H9 (cell line): ENCODE measurements around the gene RAP1GDS1. TPM values are rescaled to one million over a fixed set of nuclear protein-coding genes. Genes with fewer than 3 reads are reported as not detected.

ENCODE experiments used
- DNase-seq: peaks from one replicate; pipeline ENCODE4 v3.0.0-alpha.2; 2017
- H2AFZ ChIP-seq: one replicate; pipeline ENCODE4 v1.6.1; 2013; ENCODE audit warnings: mild to moderate bottlenecking, low read length, control low read depth, moderate library complexity
- H2AK5ac ChIP-seq: 2 replicates; pipeline ENCODE4 v1.6.1; 2013; ENCODE audit warnings: low read length, control low read depth, mixed read lengths; ENCODE audit not compliant: insufficient read length
- H2BK120ac ChIP-seq: one replicate; pipeline ENCODE4 v1.6.1; 2013; ENCODE audit warnings: low read depth, mild to moderate bottlenecking, low read length, control low read depth, inconsistent platforms; ENCODE audit not compliant: poor library complexity, severe bottlenecking
- H2BK12ac ChIP-seq: 2 replicates; pipeline ENCODE4 v1.6.1; 2013; ENCODE audit warnings: low read length, control low read depth, mixed read lengths, low read depth; ENCODE audit not compliant: insufficient read length
- H2BK15ac ChIP-seq: 2 replicates; pipeline ENCODE4 v1.6.1; 2013; ENCODE audit warnings: low read depth, low read length, control low read depth
- H2BK20ac ChIP-seq: one replicate; pipeline ENCODE4 v1.6.1; 2013; ENCODE audit warnings: low read depth, mild to moderate bottlenecking, low read length, control low read depth, inconsistent platforms; ENCODE audit not compliant: poor library complexity, severe bottlenecking
- H2BK5ac ChIP-seq: 2 replicates; pipeline ENCODE4 v1.6.1; 2013; ENCODE audit warnings: low read length, control low read depth, mixed read lengths; ENCODE audit not compliant: insufficient read length
- H3K14ac ChIP-seq: 2 replicates; pipeline ENCODE4 v1.6.1; 2013; ENCODE audit warnings: low read length, control low read depth; ENCODE audit not compliant: insufficient read depth
- H3K18ac ChIP-seq: 2 replicates; pipeline ENCODE4 v1.6.1; 2013; ENCODE audit warnings: low read depth, mild to moderate bottlenecking, mixed read lengths, low read length, control low read depth; ENCODE audit not compliant: insufficient read length
- H3K23ac ChIP-seq: 2 replicates; pipeline ENCODE4 v1.6.1; 2013; ENCODE audit warnings: low read length, control low read depth, mixed read lengths, low read depth; ENCODE audit not compliant: insufficient read length
- H3K23me2 ChIP-seq: 2 replicates; pipeline ENCODE4 v1.6.1; 2013; ENCODE audit warnings: low read depth, mild to moderate bottlenecking, mixed read lengths, low read length, control low read depth; ENCODE audit not compliant: insufficient read length, poor library complexity, severe bottlenecking
- H3K27ac ChIP-seq: 2 replicates; pipeline ENCODE4 v1.5.1; 2013; ENCODE audit warnings: low read length, control low read depth, mixed read lengths, low read depth; ENCODE audit not compliant: insufficient read length
- H3K27me3 ChIP-seq: 2 replicates; pipeline ENCODE4 v1.6.1; 2013; ENCODE audit warnings: low read length, control low read depth, inconsistent platforms; ENCODE audit not compliant: insufficient read depth
- H3K4ac ChIP-seq: 2 replicates; pipeline ENCODE4 v1.6.1; 2013; ENCODE audit warnings: low read depth, mild to moderate bottlenecking, control low read depth, inconsistent platforms, low read length, moderate library complexity
- H3K4me1 ChIP-seq: 2 replicates; pipeline ENCODE4 v1.6.1; 2013; ENCODE audit warnings: low read length, control low read depth, inconsistent platforms; ENCODE audit not compliant: insufficient read depth
- H3K4me2 ChIP-seq: 2 replicates; pipeline ENCODE4 v1.6.1; 2013; ENCODE audit warnings: low read length, control low read depth, mixed read lengths; ENCODE audit not compliant: insufficient read length, insufficient read depth
- H3K56ac ChIP-seq: 2 replicates; pipeline ENCODE4 v1.6.1; 2013; ENCODE audit warnings: low read depth, mild to moderate bottlenecking, mixed read lengths, low read length, control low read depth; ENCODE audit not compliant: insufficient read length
- H3K79me1 ChIP-seq: 2 replicates; pipeline ENCODE4 v1.6.1; 2013; ENCODE audit warnings: low read depth, mild to moderate bottlenecking, moderate library complexity, low read length, control low read depth, inconsistent platforms; ENCODE audit not compliant: insufficient read depth, poor library complexity, severe bottlenecking
- H3K79me2 ChIP-seq: 2 replicates; pipeline ENCODE4 v1.6.1; 2013; ENCODE audit warnings: low read length, control low read depth, inconsistent platforms; ENCODE audit not compliant: insufficient read depth
- H3K9ac ChIP-seq: 2 replicates; pipeline ENCODE4 v1.6.1; 2013; ENCODE audit warnings: low read length, control low read depth, mixed read lengths; ENCODE audit not compliant: insufficient read length; ENCODE audit errors: extremely low read depth
- H3K9me3 ChIP-seq: one replicate; pipeline ENCODE4 v1.6.1; 2013; ENCODE audit warnings: low read depth, low read length, inconsistent platforms; ENCODE audit not compliant: control insufficient read depth
- H3T11ph ChIP-seq: one replicate; pipeline ENCODE4 v1.6.1; 2013; ENCODE audit warnings: mild to moderate bottlenecking, low read length, control low read depth, inconsistent platforms
- H4K20me1 ChIP-seq: one replicate; pipeline ENCODE4 v1.6.1; 2013; ENCODE audit not compliant: control insufficient read depth, insufficient read length, insufficient read depth
- H4K5ac ChIP-seq: 2 replicates; pipeline ENCODE4 v1.6.1; 2013; ENCODE audit warnings: low read depth, mild to moderate bottlenecking, mixed read lengths, low read length, control low read depth; ENCODE audit not compliant: insufficient read length
- H4K8ac ChIP-seq: replicated peaks from 2 replicates; pipeline ENCODE4 v1.6.1; 2013; ENCODE audit warnings: low read length, control low read depth, mixed read lengths, low read depth; ENCODE audit not compliant: insufficient read length
- H4K91ac ChIP-seq: 2 replicates; pipeline ENCODE4 v1.6.1; 2013; ENCODE audit warnings: low read depth, mild to moderate bottlenecking, moderate library complexity, mixed read lengths, low read length, control low read depth; ENCODE audit not compliant: insufficient read length
- H3K27ac Mint-ChIP-seq, 3 experiments: 2 replicates in 2 of 3; 3 replicates in 1 of 3; pipeline ENCODE4 v1.8.0; 2020 to 2021; ENCODE audit warnings: mixed read lengths in 3 of 3, mild to moderate bottlenecking in 1 of 3, moderate library complexity in 1 of 3
- H3K27me3 Mint-ChIP-seq: 2 replicates; pipeline ENCODE4 v1.8.0; 2021; ENCODE audit warnings: low read depth, mild to moderate bottlenecking, moderate library complexity, mixed read lengths
- H3K36me3 Mint-ChIP-seq, 3 experiments: 2 replicates in 2 of 3; 3 replicates in 1 of 3; pipeline ENCODE4 v1.8.0; 2020 to 2021; ENCODE audit warnings: low read depth in 3 of 3, mixed read lengths in 3 of 3; ENCODE audit not compliant: insufficient read depth in 1 of 3
- H3K4me1 Mint-ChIP-seq, 2 experiments: 2 replicates each; pipeline ENCODE4 v1.8.0; 2020; ENCODE audit warnings: mixed read lengths in 2 of 2
- H3K4me3 Mint-ChIP-seq, 2 experiments: 2 replicates in 1 of 2; 3 replicates in 1 of 2; pipeline ENCODE4 v1.8.0; 2020 to 2021; ENCODE audit warnings: mild to moderate bottlenecking in 2 of 2, mixed read lengths in 2 of 2, moderate library complexity in 1 of 2
- H3K9me3 Mint-ChIP-seq, 2 experiments: 2 replicates in 1 of 2; 3 replicates in 1 of 2; pipeline ENCODE4 v1.8.0; 2020; ENCODE audit warnings: mild to moderate bottlenecking in 2 of 2, mixed read lengths in 2 of 2, moderate library complexity in 1 of 2
- WGBS: extraction: QIAGEN DNeasy Blood & Tissue Kit; methylation state at CpG from one replicate; pipeline ENCODE4 v1.1.7; 2013; ENCODE audit warnings: missing lambda C conversion rate, low lambda C conversion rate, mixed read lengths; ENCODE audit not compliant: insufficient read length; ENCODE audit errors: extremely low coverage; 5-methylcytosine and 5-hydroxymethylcytosine counted together
- total RNA-seq: library from RNA; stranded (reverse); gene quantifications from 2 replicates; pipeline ENCODE4 v1.2.1, GENCODE V29; 2021
- TF ChIP-seq, protein P1 (sequence below): fragments of 200-600 bp; sonication (generic); conservative IDR thresholded peaks from 3 replicates; pipeline ENCODE4 v1.8.0; 2021; ENCODE audit warnings: antibody characterized with exemption, mild to moderate bottlenecking

RAP1GDS1 gene
- total RNA-seq, 1 experiment from 2014 or later, result 25.2 TPM

DNA sequence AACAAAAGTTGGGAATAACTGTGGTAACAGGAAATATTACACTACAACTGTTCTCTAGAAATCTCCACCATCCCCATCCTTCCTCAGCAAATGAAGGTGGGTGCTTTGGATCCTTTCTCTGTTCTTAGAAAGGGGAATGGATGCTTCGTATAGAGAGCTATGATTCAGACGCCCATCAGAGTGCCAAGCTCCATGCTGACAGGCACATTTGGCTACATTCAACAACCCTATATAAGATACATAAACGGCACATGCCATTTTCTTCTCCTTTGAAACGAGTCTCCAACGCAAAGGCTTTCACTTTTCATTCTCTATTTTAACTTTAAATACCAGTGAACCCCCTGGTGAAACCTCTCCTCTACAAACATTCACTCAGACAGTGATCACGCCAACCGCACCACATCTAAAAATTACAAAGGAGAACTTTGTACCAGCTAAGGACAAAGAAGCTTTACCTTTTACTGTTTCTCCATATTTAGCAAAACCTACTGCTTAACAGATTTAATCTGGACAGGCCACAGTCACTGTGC lies 224.7 kb downstream of the RAP1GDS1 start:
- TF ChIP-seq, protein P1, sequence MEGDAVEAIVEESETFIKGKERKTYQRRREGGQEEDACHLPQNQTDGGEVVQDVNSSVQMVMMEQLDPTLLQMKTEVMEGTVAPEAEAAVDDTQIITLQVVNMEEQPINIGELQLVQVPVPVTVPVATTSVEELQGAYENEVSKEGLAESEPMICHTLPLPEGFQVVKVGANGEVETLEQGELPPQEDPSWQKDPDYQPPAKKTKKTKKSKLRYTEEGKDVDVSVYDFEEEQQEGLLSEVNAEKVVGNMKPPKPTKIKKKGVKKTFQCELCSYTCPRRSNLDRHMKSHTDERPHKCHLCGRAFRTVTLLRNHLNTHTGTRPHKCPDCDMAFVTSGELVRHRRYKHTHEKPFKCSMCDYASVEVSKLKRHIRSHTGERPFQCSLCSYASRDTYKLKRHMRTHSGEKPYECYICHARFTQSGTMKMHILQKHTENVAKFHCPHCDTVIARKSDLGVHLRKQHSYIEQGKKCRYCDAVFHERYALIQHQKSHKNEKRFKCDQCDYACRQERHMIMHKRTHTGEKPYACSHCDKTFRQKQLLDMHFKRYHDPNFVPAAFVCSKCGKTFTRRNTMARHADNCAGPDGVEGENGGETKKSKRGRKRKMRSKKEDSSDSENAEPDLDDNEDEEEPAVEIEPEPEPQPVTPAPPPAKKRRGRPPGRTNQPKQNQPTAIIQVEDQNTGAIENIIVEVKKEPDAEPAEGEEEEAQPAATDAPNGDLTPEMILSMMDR, result no peak
- no peaks in the 10 kb centered on the region for H3K27me3 Mint-ChIP-seq
- Histone ChIP-seq H3T11ph (no peak overlapping the region), H4K91ac (no peak overlapping the region), H2BK15ac (no peak overlapping the region), H2AFZ (no peak overlapping the region), H3K18ac (no peak overlapping the region), H3K4me1 (peaks cover 7% of the 10 kb centered on the region; the same call in 1 of the 2 replicates), H3K79me2 (no peaks in the 10 kb centered on the region), H3K56ac (no peak overlapping the region), H3K27me3 (no peaks in the 10 kb centered on the region), H2BK20ac (no peak overlapping the region), H2BK120ac (no peak overlapping the region), H3K27ac (no peak overlapping the region), H2AK5ac (no peak overlapping the region), H3K14ac (no peak overlapping the region), H2BK5ac (no peak overlapping the region), H4K20me1 (no peaks in the 10 kb centered on the region), H4K5ac (no peak overlapping the region), H3K9me3 (no peaks in the 10 kb centered on the region), H3K23me2 (no peaks in the 10 kb centered on the region), H3K4me2 (no peak overlapping the region), H3K79me1 (no peaks in the 10 kb centered on the region), H4K8ac (no peak overlapping the region), H3K9ac (no peak overlapping the region), H3K4ac (no peak overlapping the region), H2BK12ac (no peak overlapping the region), H3K23ac (no peak overlapping the region)
- DNase-seq, result no peak
- H3K9me3 Mint-ChIP-seq, result no peaks in the 10 kb centered on the region
- WGBS, result no CpG with 5 or more reads among the region's 7 CpGs
- H3K4me3 Mint-ChIP-seq, result no peak overlapping the region
- peaks cover 35 to 44% of the 10 kb centered on the region in 2 experiments for H3K4me1 Mint-ChIP-seq
- H3K36me3 Mint-ChIP-seq, result peaks cover 0 to 5% (median 0%) of the 10 kb centered on the region in 3 experiments; a peak in 2 of 7 replicates
- H3K27ac Mint-ChIP-seq, result no peak overlapping the region
